ENCODE results near the gene XRN1.
"Not testable (repeated sequence)": the region's sequence is repeated elsewhere in the genome, so short reads cannot be mapped to it uniquely, and the experiment has no call there.

XRN1 gene

GRCh38 chr3:142374687-142375086 lies 73.2 kb downstream of the XRN1 start:
- no peaks in the 10 kb centered on the region for H3K27me3 ChIP-seq (ENCODE audit: insufficient read depth, poor library complexity, severe bottlenecking)
- no peak overlapping the region for H3K27ac ChIP-seq (replicated peaks)
- H3K4me3 ChIP-seq (replicated peaks; ENCODE audit: insufficient read depth, low read length) = no peak overlapping the region
- TF ChIP-seq REST (IDR thresholded peaks at IDR 0.05; ENCODE audit: insufficient replicate concordance, low read depth) = no peak
- no peak for TF ChIP-seq GABPA (IDR thresholded peaks at IDR 0.05; ENCODE audit: low read depth)
- TF ChIP-seq POLR2AphosphoS5 (IDR thresholded peaks at IDR 0.05; ENCODE audit: low read depth) = no peak
- no peak for DNase-seq (ENCODE audit: low read depth in 1 of 2, low spot score in 1 of 2)

- H3K27ac ChIP-seq (replicated peaks); H3K4me3 ChIP-seq (replicated peaks; ENCODE audit: insufficient read depth, low read length); DNase-seq (ENCODE audit: low read depth in 1 of 2, low spot score in 1 of 2); H3K27me3 ChIP-seq (ENCODE audit: insufficient read depth, poor library complexity, severe bottlenecking): not testable (repeated sequence)
Measured at GRCh38 chr3:142369576-142369975, 78.3 kb downstream of the XRN1 start.

- no peak overlapping the region for H3K4me3 ChIP-seq (replicated peaks; ENCODE audit: insufficient read depth, low read length)
- no peak for DNase-seq (ENCODE audit: low read depth in 1 of 2, low spot score in 1 of 2)
- H3K27ac ChIP-seq (replicated peaks) = no peak overlapping the region
- no peaks in the 10 kb centered on the region for H3K27me3 ChIP-seq (ENCODE audit: insufficient read depth, poor library complexity, severe bottlenecking)
- TF ChIP-seq REST (IDR thresholded peaks at IDR 0.05; ENCODE audit: insufficient replicate concordance, low read depth) = no peak
- TF ChIP-seq SPI1 (IDR thresholded peaks at IDR 0.05; ENCODE audit: borderline replicate concordance, low read depth) = no peak
- peak; percentile 14 for TF ChIP-seq CTCF (IDR thresholded peaks at IDR 0.05; ENCODE audit: insufficient read depth, low read length)
- TF ChIP-seq POLR2AphosphoS5 (IDR thresholded peaks at IDR 0.05; ENCODE audit: low read depth) = no peak
- no peak for TF ChIP-seq GABPA (IDR thresholded peaks at IDR 0.05; ENCODE audit: low read depth)
Measured at GRCh38 chr3:142366434-142366833, 81.4 kb downstream of the XRN1 start.

GRCh38 chr3:142363936-142364467 lies 83.8 kb downstream of the XRN1 start:
- H3K27ac ChIP-seq (replicated peaks) = no peak overlapping the region
- no peak for DNase-seq (ENCODE audit: low read depth in 1 of 2, low spot score in 1 of 2)
- no peak for TF ChIP-seq GABPA (IDR thresholded peaks at IDR 0.05; ENCODE audit: low read depth)
- TF ChIP-seq SPI1 (IDR thresholded peaks at IDR 0.05; ENCODE audit: borderline replicate concordance, low read depth) = no peak
- no peak for TF ChIP-seq REST (IDR thresholded peaks at IDR 0.05; ENCODE audit: insufficient replicate concordance, low read depth)
- no peak for TF ChIP-seq POLR2AphosphoS5 (IDR thresholded peaks at IDR 0.05; ENCODE audit: low read depth)
- TF ChIP-seq CTCF (IDR thresholded peaks at IDR 0.05; ENCODE audit: insufficient read depth, low read length) = no peak
- H3K4me3 ChIP-seq (replicated peaks; ENCODE audit: insufficient read depth, low read length) = no peak overlapping the region
- H3K27me3 ChIP-seq (ENCODE audit: insufficient read depth, poor library complexity, severe bottlenecking) = no peaks in the 10 kb centered on the region

GRCh38 chr3:142363433-142363832 lies 84.4 kb downstream of the XRN1 start:
- not testable (repeated sequence) for H3K27me3 ChIP-seq (ENCODE audit: insufficient read depth, poor library complexity, severe bottlenecking); DNase-seq (ENCODE audit: low read depth in 1 of 2, low spot score in 1 of 2); H3K4me3 ChIP-seq (replicated peaks; ENCODE audit: insufficient read depth, low read length); H3K27ac ChIP-seq (replicated peaks)

Measured in HL-60 (cell line).